Activated T-cell treated with anti-CD3 and anti-CD28 coated beads, Interleukin-2, amount 50 U/mL, for 24 hours (primary cell): Measurements from ENCODE around the gene ANKS3.
"Not testable (repeated sequence)": the region's sequence is repeated elsewhere in the genome, so short reads cannot be mapped to it uniquely, and the experiment has no call there.

ENCODE experiments used
- DNase-seq: peaks from one replicate; pipeline ENCODE4 v3.0.0-alpha.2; 2020
- H3K27ac Mint-ChIP-seq: 2 replicates; pipeline ENCODE4 v1.8.0; 2020; ENCODE audit warnings: mild to moderate bottlenecking, mixed read lengths
- H3K27me3 Mint-ChIP-seq: 2 replicates; pipeline ENCODE4 v1.8.0; 2020; ENCODE audit warnings: mixed read lengths
- H3K36me3 Mint-ChIP-seq: 2 replicates; pipeline ENCODE4 v1.8.0; 2020; ENCODE audit warnings: low read depth, mixed read lengths
- H3K4me1 Mint-ChIP-seq: 2 replicates; pipeline ENCODE4 v1.8.0; 2020; ENCODE audit warnings: low read depth, mixed read lengths
- H3K4me3 Mint-ChIP-seq: 2 replicates; pipeline ENCODE4 v1.8.0; 2020; ENCODE audit warnings: mild to moderate bottlenecking, moderate library complexity, mixed read lengths
- H3K9me3 Mint-ChIP-seq: 2 replicates; pipeline ENCODE4 v1.8.0; 2020; ENCODE audit warnings: mixed read lengths

The ANKS3 gene

GRCh38 chr16:4746215-4746614, 12.1 kb upstream of the ANKS3 start:
- peaks cover 11% of the 10 kb centered on the region for H3K36me3 Mint-ChIP-seq
- no peaks in the 10 kb centered on the region for H3K9me3 Mint-ChIP-seq
- H3K27ac Mint-ChIP-seq = no peak overlapping the region
- no peaks in the 10 kb centered on the region for H3K27me3 Mint-ChIP-seq
- H3K4me1 Mint-ChIP-seq = peaks cover 25% of the 10 kb centered on the region
- no peak overlapping the region for H3K4me3 Mint-ChIP-seq
- no peak for DNase-seq

- H3K27me3 Mint-ChIP-seq = no peaks in the 10 kb centered on the region
- DNase-seq = no peak
- no peak overlapping the region for H3K4me3 Mint-ChIP-seq
- peaks cover 3% of the 10 kb centered on the region for H3K36me3 Mint-ChIP-seq
- H3K4me1 Mint-ChIP-seq = peaks cover 25% of the 10 kb centered on the region
- no peaks in the 10 kb centered on the region for H3K9me3 Mint-ChIP-seq
- H3K27ac Mint-ChIP-seq = no peak overlapping the region
Observed at GRCh38 chr16:4745274-4745569, 11.2 kb upstream of the ANKS3 start.

DNA sequence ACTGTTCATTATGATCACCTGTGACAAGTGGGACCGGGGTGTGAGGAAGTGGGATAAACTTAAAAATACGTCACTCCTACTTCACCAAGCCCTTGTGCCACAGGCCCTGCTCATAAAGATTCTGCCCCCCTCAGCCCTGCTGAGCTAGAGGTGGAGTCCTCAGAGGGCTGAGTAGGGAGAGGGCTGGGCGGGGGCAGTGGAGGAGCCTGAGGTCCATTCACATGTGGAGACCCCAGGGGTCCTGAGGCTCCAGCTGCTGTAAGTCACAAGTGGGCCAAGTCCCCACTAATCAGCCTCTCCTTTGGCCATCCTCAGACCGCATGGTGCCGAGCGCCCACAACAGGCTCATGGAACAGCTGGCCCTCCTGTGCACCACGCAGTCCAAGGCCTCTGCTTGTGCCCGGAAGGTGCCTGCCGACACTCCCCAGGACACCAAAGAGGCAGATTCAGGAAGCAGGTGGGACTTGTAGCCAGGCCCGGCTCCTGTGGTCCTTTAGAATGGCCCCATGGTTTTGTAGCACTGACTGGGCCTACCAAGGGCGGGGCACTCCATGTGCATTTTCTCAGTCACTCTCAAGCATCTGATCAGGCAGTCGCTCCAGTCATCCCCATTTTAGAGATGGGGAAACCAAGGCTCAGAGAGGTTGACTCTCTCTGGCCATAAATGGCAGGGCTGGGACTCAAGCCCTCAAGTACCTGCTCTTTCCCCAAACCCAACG, 10.6 kb upstream of the ANKS3 start:
- Mint-ChIP-seq H3K27me3 (no peaks in the 10 kb centered on the region), H3K4me1 (peaks cover 25% of the 10 kb centered on the region), H3K36me3 (peaks cover 3% of the 10 kb centered on the region), H3K27ac (no peak overlapping the region), H3K9me3 (no peaks in the 10 kb centered on the region), H3K4me3 (no peak overlapping the region)
- no peak for DNase-seq

- H3K9me3 Mint-ChIP-seq = no peaks in the 10 kb centered on the region
- H3K27ac Mint-ChIP-seq = peak overlapping the region; percentile 15
- H3K4me3 Mint-ChIP-seq = peak overlapping the region; percentile 33
- no peak for DNase-seq
- H3K27me3 Mint-ChIP-seq = no peaks in the 10 kb centered on the region
- no peaks in the 10 kb centered on the region for H3K36me3 Mint-ChIP-seq
- peaks cover 21% of the 10 kb centered on the region for H3K4me1 Mint-ChIP-seq
Observed at GRCh38 chr16:4743226-4743878, 9.3 kb upstream of the ANKS3 start.

- H3K4me1 Mint-ChIP-seq = peaks cover 16% of the 10 kb centered on the region
- H3K4me3 Mint-ChIP-seq, H3K27ac Mint-ChIP-seq, H3K36me3 Mint-ChIP-seq, H3K27me3 Mint-ChIP-seq, DNase-seq, H3K9me3 Mint-ChIP-seq: not testable (repeated sequence)
Observed at GRCh38 chr16:4738370-4738769, 4.3 kb upstream of the ANKS3 start.

- no peaks in the 10 kb centered on the region for H3K9me3 Mint-ChIP-seq
- H3K27ac Mint-ChIP-seq = no peak overlapping the region
- peaks cover 17% of the 10 kb centered on the region for H3K4me1 Mint-ChIP-seq
- H3K36me3 Mint-ChIP-seq = peaks cover 9% of the 10 kb centered on the region
- no peaks in the 10 kb centered on the region for H3K27me3 Mint-ChIP-seq
- no peak overlapping the region for H3K4me3 Mint-ChIP-seq
- DNase-seq = no peak
Observed at GRCh38 chr16:4737545-4737944, 3.5 kb upstream of the ANKS3 start.

DNA sequence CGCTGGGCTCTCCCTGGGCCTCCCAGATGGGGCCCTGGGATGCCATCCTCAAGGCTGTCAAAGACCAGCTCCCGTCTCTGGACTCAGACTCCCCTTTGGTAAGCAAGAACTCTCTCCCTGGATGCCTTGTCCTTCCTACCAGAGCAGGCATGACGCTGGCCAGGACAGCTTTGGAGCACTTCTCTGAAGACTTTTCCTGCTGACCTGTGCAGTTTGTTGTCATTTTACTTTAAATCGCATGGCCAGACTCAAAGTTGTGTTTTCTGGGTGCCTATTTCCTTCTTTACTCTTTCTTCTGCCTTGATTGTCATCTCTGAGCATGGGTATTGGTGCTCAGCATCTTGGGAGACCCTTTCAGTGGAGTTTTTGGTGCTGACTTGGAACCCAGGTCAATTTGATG, 2.5 kb upstream of the ANKS3 start:
- peaks cover 9% of the 10 kb centered on the region for H3K36me3 Mint-ChIP-seq
- no peaks in the 10 kb centered on the region for H3K27me3 Mint-ChIP-seq
- H3K4me3 Mint-ChIP-seq = no peak overlapping the region
- H3K27ac Mint-ChIP-seq = no peak overlapping the region
- no peak for DNase-seq
- H3K4me1 Mint-ChIP-seq = peaks cover 20% of the 10 kb centered on the region
- H3K9me3 Mint-ChIP-seq = no peaks in the 10 kb centered on the region

- H3K36me3 Mint-ChIP-seq = peaks cover 21% of the 10 kb centered on the region
- peak; percentile 93 for DNase-seq
- no peaks in the 10 kb centered on the region for H3K9me3 Mint-ChIP-seq
- H3K4me1 Mint-ChIP-seq = peaks cover 20% of the 10 kb centered on the region
- H3K27me3 Mint-ChIP-seq = no peaks in the 10 kb centered on the region
- H3K27ac Mint-ChIP-seq = peak overlapping the region; percentile 96
- H3K4me3 Mint-ChIP-seq = peak overlapping the region; percentile 89
Observed at GRCh38 chr16:4734730-4735535, 862 bp upstream of the ANKS3 start.

DNA sequence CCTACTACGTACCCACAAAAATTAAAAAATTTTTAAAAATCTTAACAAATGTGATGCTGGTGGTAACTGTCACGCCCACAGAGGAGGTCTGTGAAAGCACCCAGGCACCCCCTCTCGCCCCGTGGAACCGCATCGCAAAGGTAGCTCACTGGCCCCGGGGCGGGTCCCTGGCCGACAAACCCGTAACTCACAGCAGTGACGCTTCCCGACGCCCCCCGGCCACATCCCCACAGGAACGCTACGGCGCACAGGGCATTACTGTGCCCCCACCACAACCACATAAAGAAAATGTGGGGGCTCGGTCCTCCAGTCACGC, 366 bp downstream of the ANKS3 start:
- Mint-ChIP-seq H3K27me3 (no peaks in the 10 kb centered on the region), H3K9me3 (no peaks in the 10 kb centered on the region), H3K4me3 (peak overlapping the region; percentile 89), H3K36me3 (peaks cover 30% of the 10 kb centered on the region), H3K27ac (peak overlapping the region; percentile 88), H3K4me1 (peaks cover 20% of the 10 kb centered on the region)
- DNase-seq = no peak

GRCh38 chr16:4733211-4733742, 794 bp downstream of the ANKS3 start:
- Mint-ChIP-seq H3K36me3 (peaks cover 34% of the 10 kb centered on the region), H3K27me3 (no peaks in the 10 kb centered on the region), H3K9me3 (no peaks in the 10 kb centered on the region), H3K27ac (peak overlapping the region; percentile 88), H3K4me1 (peaks cover 20% of the 10 kb centered on the region), H3K4me3 (peak overlapping the region; percentile 89)
- DNase-seq = no peak

DNA sequence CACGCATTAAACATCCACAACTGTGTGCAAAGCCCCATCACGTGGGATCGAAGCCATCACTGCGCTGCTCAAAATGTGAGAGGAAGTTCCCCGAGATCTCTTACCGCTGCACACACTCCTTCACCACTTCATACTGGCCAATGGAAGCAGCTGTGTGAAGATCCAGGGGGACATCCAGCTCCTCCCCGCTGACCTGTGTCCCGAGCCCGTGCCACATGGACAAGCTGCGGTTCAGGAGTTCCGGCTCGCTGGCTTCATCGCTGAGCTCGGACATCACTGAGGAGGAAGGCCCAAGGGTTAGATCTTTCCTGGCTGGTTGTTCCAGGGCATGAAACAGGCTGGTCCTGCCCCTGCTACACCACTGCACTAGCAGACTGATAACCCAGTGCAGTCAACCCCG, 4.2 kb downstream of the ANKS3 start:
- Mint-ChIP-seq H3K9me3 (no peaks in the 10 kb centered on the region), H3K36me3 (peaks cover 64% of the 10 kb centered on the region), H3K27ac (no peak overlapping the region), H3K27me3 (no peaks in the 10 kb centered on the region), H3K4me1 (peaks cover 14% of the 10 kb centered on the region), H3K4me3 (no peak overlapping the region)
- no peak for DNase-seq

DNA sequence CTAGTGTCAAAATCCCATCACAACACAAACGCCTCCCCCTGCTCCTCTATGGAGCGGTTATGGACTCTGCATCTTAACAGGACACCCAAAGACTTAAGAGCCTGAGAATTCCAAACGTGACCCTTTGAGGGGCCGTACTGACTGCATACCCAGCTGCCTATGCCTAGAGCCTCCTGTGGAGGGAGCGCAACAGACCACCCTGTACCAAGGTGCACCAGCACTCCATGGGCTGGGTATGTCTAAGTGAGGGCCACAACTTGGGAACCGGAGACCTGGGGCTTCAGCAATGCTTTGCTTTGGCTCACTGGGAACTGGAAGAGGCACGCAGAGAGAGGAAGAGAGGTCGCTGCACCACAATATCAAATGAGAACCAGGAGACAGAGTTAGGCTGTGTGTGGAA, 5.4 kb downstream of the ANKS3 start:
- no peaks in the 10 kb centered on the region for H3K9me3 Mint-ChIP-seq

GRCh38 chr16:4726616-4727015, 7.5 kb downstream of the ANKS3 start:
- H3K27me3 Mint-ChIP-seq = no peaks in the 10 kb centered on the region
- peaks cover 79% of the 10 kb centered on the region for H3K36me3 Mint-ChIP-seq
- H3K4me3 Mint-ChIP-seq = no peak overlapping the region
- no peak for DNase-seq
- H3K4me1 Mint-ChIP-seq = peaks cover under 1% of the 10 kb centered on the region
- no peak overlapping the region for H3K27ac Mint-ChIP-seq
- H3K9me3 Mint-ChIP-seq = no peaks in the 10 kb centered on the region

More for the DNA sequence above, 5.4 kb downstream of the ANKS3 start:
- H3K4me1 Mint-ChIP-seq = peaks cover 13% of the 10 kb centered on the region
- no peak overlapping the region for H3K4me3 Mint-ChIP-seq
- H3K27me3 Mint-ChIP-seq = no peaks in the 10 kb centered on the region
- peaks cover 67% of the 10 kb centered on the region for H3K36me3 Mint-ChIP-seq
- no peak overlapping the region for H3K27ac Mint-ChIP-seq
- DNase-seq = no peak

DNA sequence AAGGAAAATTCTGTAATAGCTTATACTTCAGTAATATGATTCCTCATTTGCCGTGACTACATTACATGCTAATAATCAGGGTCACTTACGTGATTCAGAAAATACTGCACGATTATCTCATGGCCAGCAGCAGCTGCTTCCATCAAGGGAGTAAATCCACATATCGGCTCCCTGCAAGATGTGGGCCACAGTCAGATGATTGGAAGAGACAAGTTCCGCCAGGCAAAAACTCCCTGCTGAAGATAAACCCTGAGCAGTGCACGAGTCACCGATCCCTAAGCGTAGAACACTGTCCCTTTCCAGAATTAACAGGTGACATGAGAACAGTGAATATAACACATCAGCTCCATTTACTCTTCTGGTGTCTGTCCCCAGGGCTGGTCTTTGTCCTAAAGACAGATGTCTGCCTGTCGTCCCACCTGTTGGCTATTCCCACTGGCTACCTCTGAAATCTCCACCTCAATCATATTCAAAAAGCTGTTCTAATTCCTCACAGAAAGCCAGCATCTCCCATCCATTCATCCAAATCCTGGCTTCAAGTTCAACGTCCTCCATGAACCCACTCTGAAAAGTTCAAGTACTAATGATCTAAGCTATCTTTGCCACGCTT, 9.3 kb downstream of the ANKS3 start:
- no peak for DNase-seq
- no peak overlapping the region for H3K4me3 Mint-ChIP-seq
- H3K27ac Mint-ChIP-seq = no peak overlapping the region
- H3K27me3 Mint-ChIP-seq = no peaks in the 10 kb centered on the region
- no peaks in the 10 kb centered on the region for H3K4me1 Mint-ChIP-seq
- H3K36me3 Mint-ChIP-seq = peaks cover 68% of the 10 kb centered on the region
- H3K9me3 Mint-ChIP-seq = no peaks in the 10 kb centered on the region
